ENCODE results near the gene TM9SF4.
"Not testable (repeated sequence)": the region's sequence is repeated elsewhere in the genome, so short reads cannot be mapped to it uniquely, and the experiment has no call there.

Gene TM9SF4

GRCh38 chr20:32110727-32111126, 1.2 kb downstream of the TM9SF4 start:
- Histone ChIP-seq H3K9ac (ENCODE audit: low read length) (no peak overlapping the region), H3K4me1 (ENCODE audit: control insufficient read depth, insufficient read depth, low read length) (peaks cover 4% of the 10 kb centered on the region), H3K36me3 (ENCODE audit: control insufficient read depth, insufficient read depth, low read length) (no peaks in the 10 kb centered on the region), H3K27me3 (ENCODE audit: control insufficient read depth, insufficient read depth, low read length) (no peaks in the 10 kb centered on the region), H3K27ac (ENCODE audit: low read depth, low read length) (no peak overlapping the region), H3K4me3 (ENCODE audit: low read length) (peak overlapping the region; percentile 74)

GRCh38 chr20:32111156-32111686, 1.7 kb downstream of the TM9SF4 start:
- peaks cover 4% of the 10 kb centered on the region for H3K4me1 ChIP-seq (ENCODE audit: control insufficient read depth, insufficient read depth, low read length)

GRCh38 chr20:32111753-32112152, 2.2 kb downstream of the TM9SF4 start:
- Histone ChIP-seq H3K27ac (ENCODE audit: low read depth, low read length) (no peak overlapping the region), H3K4me3 (ENCODE audit: low read length) (no peak overlapping the region), H3K9ac (ENCODE audit: low read length) (no peak overlapping the region), H3K36me3 (ENCODE audit: control insufficient read depth, insufficient read depth, low read length) (no peaks in the 10 kb centered on the region), H3K27me3 (ENCODE audit: control insufficient read depth, insufficient read depth, low read length) (no peaks in the 10 kb centered on the region), H3K4me1 (ENCODE audit: control insufficient read depth, insufficient read depth, low read length) (peaks cover 4% of the 10 kb centered on the region)

More at GRCh38 chr20:32111156-32111686, 1.7 kb downstream of the TM9SF4 start:
- no peaks in the 10 kb centered on the region for H3K27me3 ChIP-seq (ENCODE audit: control insufficient read depth, insufficient read depth, low read length)
- H3K27ac ChIP-seq (ENCODE audit: low read depth, low read length) = no peak overlapping the region
- no peak overlapping the region for H3K9ac ChIP-seq (ENCODE audit: low read length)
- no peaks in the 10 kb centered on the region for H3K36me3 ChIP-seq (ENCODE audit: control insufficient read depth, insufficient read depth, low read length)
- no peak overlapping the region for H3K4me3 ChIP-seq (ENCODE audit: low read length)

- H3K4me1 ChIP-seq (ENCODE audit: control insufficient read depth, insufficient read depth, low read length) = peaks cover 4% of the 10 kb centered on the region
- H3K27ac ChIP-seq (ENCODE audit: low read depth, low read length) = no peak overlapping the region
Measured at GRCh38 chr20:32112841-32113240, 3.3 kb downstream of the TM9SF4 start.

GRCh38 chr20:32113591-32114260, 4.2 kb downstream of the TM9SF4 start:
- peaks cover 4% of the 10 kb centered on the region for H3K4me1 ChIP-seq (ENCODE audit: control insufficient read depth, insufficient read depth, low read length)
- no peaks in the 10 kb centered on the region for H3K36me3 ChIP-seq (ENCODE audit: control insufficient read depth, insufficient read depth, low read length)
- H3K27ac ChIP-seq (ENCODE audit: low read depth, low read length) = no peak overlapping the region
- no peaks in the 10 kb centered on the region for H3K27me3 ChIP-seq (ENCODE audit: control insufficient read depth, insufficient read depth, low read length)
- no peak overlapping the region for H3K4me3 ChIP-seq (ENCODE audit: low read length)
- H3K9ac ChIP-seq (ENCODE audit: low read length) = no peak overlapping the region

More at GRCh38 chr20:32112841-32113240, 3.3 kb downstream of the TM9SF4 start:
- no peak overlapping the region for H3K9ac ChIP-seq (ENCODE audit: low read length)
- no peak overlapping the region for H3K4me3 ChIP-seq (ENCODE audit: low read length)
- H3K27me3 ChIP-seq (ENCODE audit: control insufficient read depth, insufficient read depth, low read length) = no peaks in the 10 kb centered on the region
- H3K36me3 ChIP-seq (ENCODE audit: control insufficient read depth, insufficient read depth, low read length) = no peaks in the 10 kb centered on the region

- H3K27ac ChIP-seq (ENCODE audit: low read depth, low read length) = no peak overlapping the region
- H3K9ac ChIP-seq (ENCODE audit: low read length) = no peak overlapping the region
- H3K4me3 ChIP-seq (ENCODE audit: low read length) = no peak overlapping the region
- H3K4me1 ChIP-seq (ENCODE audit: control insufficient read depth, insufficient read depth, low read length) = peaks cover 4% of the 10 kb centered on the region
- no peaks in the 10 kb centered on the region for H3K36me3 ChIP-seq (ENCODE audit: control insufficient read depth, insufficient read depth, low read length)
- no peaks in the 10 kb centered on the region for H3K27me3 ChIP-seq (ENCODE audit: control insufficient read depth, insufficient read depth, low read length)
Measured at GRCh38 chr20:32114305-32114960, 4.9 kb downstream of the TM9SF4 start.

- no peaks in the 10 kb centered on the region for H3K27me3 ChIP-seq (ENCODE audit: control insufficient read depth, insufficient read depth, low read length)
- no peak overlapping the region for H3K9ac ChIP-seq (ENCODE audit: low read length)
- H3K4me1 ChIP-seq (ENCODE audit: control insufficient read depth, insufficient read depth, low read length) = peaks cover 4% of the 10 kb centered on the region
- H3K36me3 ChIP-seq (ENCODE audit: control insufficient read depth, insufficient read depth, low read length) = no peaks in the 10 kb centered on the region
- no peak overlapping the region for H3K4me3 ChIP-seq (ENCODE audit: low read length)
- H3K27ac ChIP-seq (ENCODE audit: low read depth, low read length) = no peak overlapping the region
Measured at GRCh38 chr20:32115211-32115767, 5.8 kb downstream of the TM9SF4 start.

- no peaks in the 10 kb centered on the region for H3K4me1 ChIP-seq (ENCODE audit: control insufficient read depth, insufficient read depth, low read length)
- H3K4me3 ChIP-seq (ENCODE audit: low read length) = no peak overlapping the region
- no peak overlapping the region for H3K9ac ChIP-seq (ENCODE audit: low read length)
- H3K36me3 ChIP-seq (ENCODE audit: control insufficient read depth, insufficient read depth, low read length) = no peaks in the 10 kb centered on the region
- H3K27me3 ChIP-seq (ENCODE audit: control insufficient read depth, insufficient read depth, low read length) = no peaks in the 10 kb centered on the region
- no peak overlapping the region for H3K27ac ChIP-seq (ENCODE audit: low read depth, low read length)
Measured at GRCh38 chr20:32116079-32116521, 6.6 kb downstream of the TM9SF4 start.

- not testable (repeated sequence) for H3K36me3 ChIP-seq (ENCODE audit: control insufficient read depth, insufficient read depth, low read length); H3K27me3 ChIP-seq (ENCODE audit: control insufficient read depth, insufficient read depth, low read length); H3K4me3 ChIP-seq (ENCODE audit: low read length); H3K4me1 ChIP-seq (ENCODE audit: control insufficient read depth, insufficient read depth, low read length); H3K9ac ChIP-seq (ENCODE audit: low read length); H3K27ac ChIP-seq (ENCODE audit: low read depth, low read length)
Measured at GRCh38 chr20:32116796-32117195, 7.3 kb downstream of the TM9SF4 start.

- not testable (repeated sequence) for H3K36me3 ChIP-seq (ENCODE audit: control insufficient read depth, insufficient read depth, low read length); H3K9ac ChIP-seq (ENCODE audit: low read length); H3K27me3 ChIP-seq (ENCODE audit: control insufficient read depth, insufficient read depth, low read length); H3K27ac ChIP-seq (ENCODE audit: low read depth, low read length); H3K4me1 ChIP-seq (ENCODE audit: control insufficient read depth, insufficient read depth, low read length); H3K4me3 ChIP-seq (ENCODE audit: low read length)
Measured at GRCh38 chr20:32118427-32118826, 8.9 kb downstream of the TM9SF4 start.

GRCh38 chr20:32119734-32120133, 10.2 kb downstream of the TM9SF4 start:
- Histone ChIP-seq H3K27me3 (ENCODE audit: control insufficient read depth, insufficient read depth, low read length) (no peaks in the 10 kb centered on the region), H3K4me3 (ENCODE audit: low read length) (no peak overlapping the region), H3K36me3 (ENCODE audit: control insufficient read depth, insufficient read depth, low read length) (no peaks in the 10 kb centered on the region), H3K27ac (ENCODE audit: low read depth, low read length) (no peak overlapping the region), H3K4me1 (ENCODE audit: control insufficient read depth, insufficient read depth, low read length) (no peaks in the 10 kb centered on the region), H3K9ac (ENCODE audit: low read length) (no peak overlapping the region)

- H3K4me1 ChIP-seq (ENCODE audit: control insufficient read depth, insufficient read depth, low read length); H3K9ac ChIP-seq (ENCODE audit: low read length); H3K4me3 ChIP-seq (ENCODE audit: low read length); H3K27me3 ChIP-seq (ENCODE audit: control insufficient read depth, insufficient read depth, low read length); H3K27ac ChIP-seq (ENCODE audit: low read depth, low read length); H3K36me3 ChIP-seq (ENCODE audit: control insufficient read depth, insufficient read depth, low read length): not testable (repeated sequence)
Measured at GRCh38 chr20:32121908-32122307, 12.4 kb downstream of the TM9SF4 start.
